HepG2 (cell line): Measurements from ENCODE around the gene CSNK1D. TPM values are rescaled to one million over a fixed set of nuclear protein-coding genes. Genes with fewer than 3 reads are reported as not detected.

ENCODE experiments used
- ARNT2 ChIP-seq: sonication (generic); formaldehyde crosslinking; IDR thresholded peaks from 2 replicates; pipeline ENCODE4 v1.8.0; 2022; ENCODE audit warnings: mild to moderate bottlenecking, low read depth, missing genetic modification reagents, moderate library complexity
- CHD2 ChIP-seq: IDR thresholded peaks from 2 replicates; pipeline ENCODE4 v1.6.1; 2011; ENCODE audit warnings: low read depth, low read length, improper control_type of control experiment
- GTF3A ChIP-seq: sonication (generic); formaldehyde crosslinking; conservative IDR thresholded peaks from 2 replicates; pipeline ENCODE4 v1.4.0; 2020; ENCODE audit warnings: mild to moderate bottlenecking, missing genetic modification reagents
- KAT7 ChIP-seq: IDR thresholded peaks from 2 replicates; pipeline ENCODE4 v1.6.1; 2018; ENCODE audit warnings: borderline replicate concordance, missing compliant biosample characterization
- MYC ChIP-seq: sonication (generic); formaldehyde crosslinking; IDR thresholded peaks from 2 replicates; pipeline ENCODE4 v1.9.0; 2021; ENCODE audit warnings: missing genetic modification reagents, borderline replicate concordance
- NKX3-1 ChIP-seq: sonication (generic); formaldehyde crosslinking; IDR thresholded peaks from 2 replicates; pipeline ENCODE4 v1.5.0; 2020; ENCODE audit warnings: missing genetic modification reagents
- PAWR ChIP-seq: sonication (generic); formaldehyde crosslinking; IDR thresholded peaks from 2 replicates; pipeline ENCODE4 v1.4.0; 2020; ENCODE audit warnings: missing genetic modification reagents, mild to moderate bottlenecking, borderline replicate concordance
- POLR2A ChIP-seq, 2 experiments: IDR thresholded peaks; 2 replicates each; pipeline ENCODE4 v1.6.1; 2011; ENCODE audit warnings: low read depth in 2 of 2, low read length in 2 of 2, mild to moderate bottlenecking in 1 of 2, moderate library complexity in 1 of 2; ENCODE audit not compliant: insufficient read depth in 1 of 2
- SNRNP70 ChIP-seq: fragments of 200-400 bp; formaldehyde crosslinking; IDR thresholded peaks from 2 replicates; pipeline ENCODE4 v1.6.1; 2017; ENCODE audit warnings: mild to moderate bottlenecking, low read depth, low read length, moderate library complexity
- SOX5 ChIP-seq: IDR thresholded peaks from 2 replicates; pipeline ENCODE4 v1.6.1; 2016; ENCODE audit warnings: borderline replicate concordance
- TCF7 ChIP-seq: sonication (generic); IDR thresholded peaks from 2 replicates; pipeline ENCODE4 v1.6.1; 2016; ENCODE audit warnings: antibody characterized with exemption, low read depth
- TEAD2 ChIP-seq: sonication (generic); formaldehyde crosslinking; IDR thresholded peaks from 2 replicates; pipeline ENCODE4 v1.9.0; 2021; ENCODE audit warnings: missing genetic modification reagents
- ZBTB34 ChIP-seq: sonication (generic); formaldehyde crosslinking; IDR thresholded peaks from 2 replicates; pipeline ENCODE4 v1.8.0; 2022; ENCODE audit warnings: mild to moderate bottlenecking, missing genetic modification reagents
- ZBTB42 ChIP-seq: sonication (generic); formaldehyde crosslinking; IDR thresholded peaks from 2 replicates; pipeline ENCODE4 v1.5.0; 2020; ENCODE audit warnings: mild to moderate bottlenecking, missing genetic modification reagents
- ZFP41 ChIP-seq: sonication (generic); formaldehyde crosslinking; IDR thresholded peaks from 2 replicates; pipeline ENCODE4 v1.4.0; 2020; ENCODE audit warnings: mild to moderate bottlenecking, missing genetic modification reagents, borderline replicate concordance
- ZFP82 ChIP-seq: sonication (generic); formaldehyde crosslinking; IDR thresholded peaks from 2 replicates; pipeline ENCODE4 v1.5.1; 2020; ENCODE audit warnings: mild to moderate bottlenecking, missing genetic modification reagents, borderline replicate concordance
- ZNF101 ChIP-seq: sonication (generic); formaldehyde crosslinking; IDR thresholded peaks from 2 replicates; pipeline ENCODE4 v1.4.0; 2020; ENCODE audit warnings: mild to moderate bottlenecking, low read depth, missing genetic modification reagents, borderline replicate concordance
- ZNF33A ChIP-seq: sonication (generic); formaldehyde crosslinking; IDR thresholded peaks from 2 replicates; pipeline ENCODE4 v1.5.1; 2020; ENCODE audit warnings: missing genetic modification reagents, mild to moderate bottlenecking, moderate library complexity, borderline replicate concordance
- ZNF350 ChIP-seq: sonication (generic); formaldehyde crosslinking; IDR thresholded peaks from 2 replicates; pipeline ENCODE4 v1.4.0; 2020; ENCODE audit warnings: mild to moderate bottlenecking, low read depth, missing genetic modification reagents, borderline replicate concordance
- ZNF598 ChIP-seq: sonication (generic); formaldehyde crosslinking; IDR thresholded peaks from 2 replicates; pipeline ENCODE4 v1.5.1; 2020; ENCODE audit warnings: mild to moderate bottlenecking, missing genetic modification reagents, borderline replicate concordance
- ZNF772 ChIP-seq: sonication (generic); formaldehyde crosslinking; IDR thresholded peaks from 2 replicates; pipeline ENCODE4 v1.5.0; 2020; ENCODE audit warnings: mild to moderate bottlenecking, missing genetic modification reagents
- ZNF773 ChIP-seq: sonication (generic); formaldehyde crosslinking; IDR thresholded peaks from 2 replicates; pipeline ENCODE4 v1.4.0; 2020; ENCODE audit warnings: missing genetic modification reagents, borderline replicate concordance
- ZSCAN29 ChIP-seq: sonication (generic); formaldehyde crosslinking; conservative IDR thresholded peaks from 2 replicates; pipeline ENCODE4 v1.4.0; 2020; ENCODE audit warnings: mild to moderate bottlenecking, missing genetic modification reagents
- polyA plus RNA-seq, 8 experiments: library from polyadenylated mRNA; depleted of rRNA in 3 of 8; stranded (reverse) in 7 of 8; unstranded in 1 of 8; fragments of >200 nt; fragmentation: Illumina TruSeq in 4 of 8; extraction: Trizol in 4 of 8; gene quantifications; 2 replicates each; pipeline versions ENCODE4 v1.2.1 to v1.2.3, GENCODE V29; 2011 to 2016; ENCODE audit warnings: low read depth in 4 of 8, missing spikeins in 1 of 8, mixed read lengths in 1 of 8; ENCODE audit not compliant: insufficient read depth in 1 of 8
- total RNA-seq, 5 experiments: library from RNA; depleted of rRNA; stranded (reverse); fragments of >200 nt; fragmentation: Illumina TruSeq; extraction: Trizol; gene quantifications; 2 replicates each; pipeline ENCODE4 v1.2.3, GENCODE V29; 2016; ENCODE audit warnings: low read depth in 1 of 5
- TF ChIP-seq, protein P1 (sequence below): sonication (generic); formaldehyde crosslinking; IDR thresholded peaks from 2 replicates; pipeline ENCODE4 v1.9.0; 2021; ENCODE audit warnings: missing genetic modification reagents, mild to moderate bottlenecking, borderline replicate concordance
- TF ChIP-seq, protein P2 (sequence below): IDR thresholded peaks from 2 replicates; pipeline ENCODE4 v1.6.1; 2016; ENCODE audit warnings: low read depth, control low read depth
- TF ChIP-seq, protein P3 (sequence below): sonication (generic); formaldehyde crosslinking; IDR thresholded peaks from 2 replicates; pipeline ENCODE4 v1.4.0; 2020; ENCODE audit warnings: missing genetic modification reagents

CSNK1D gene
- total and polyA plus RNA-seq, 2 of the 13 experiments (the other 11 are each of a cell fraction or from before 2014, with no cell fraction given) = 31.5 to 128 TPM

GRCh38 chr17:82239926-82240505 is 33.5 kb downstream of the CSNK1D start (continued):
- TF ChIP-seq ZNF772 (CRISPR knock-in tag) (no peak), MYC (CRISPR knock-in tag) (peak; percentile 61; the same call in 1 of the 2 replicates), GTF3A (CRISPR knock-in tag) (no peak; the same call in 1 of the 2 replicates), SNRNP70 (no peak), ZBTB34 (no peak; the same call in none of the 2 replicates), TEAD2 (CRISPR knock-in tag) (no peak), ZBTB42 (CRISPR knock-in tag) (no peak; the same call in 1 of the 2 replicates), KAT7 (CRISPR knock-in tag) (no peak), NKX3-1 (CRISPR knock-in tag) (no peak), POLR2A (IDR thresholded peaks at IDR 0.05; ENCODE audit: insufficient read depth in 1 of 2, low read depth in 2 of 2, low read length in 2 of 2) (peak in 1 of 2 experiments; percentile 16; a peak in 1 of 4 replicates), ZNF101 (CRISPR knock-in tag) (no peak), CHD2 (no peak), SOX5 (CRISPR knock-in tag) (no peak; the same call in 1 of the 2 replicates), ARNT2 (CRISPR knock-in tag) (peak; percentile 78), ZFP41 (no peak), ZNF350 (peak; percentile 67; the same call in 1 of the 2 replicates), ZNF598 (CRISPR knock-in tag) (0 out of 2 replicates have a peak, but pooled peaks have one; percentile 28), ZFP82 (CRISPR knock-in tag) (no peak), ZNF773 (CRISPR knock-in tag) (no peak; the same call in 1 of the 2 replicates), TCF7 (no peak), ZSCAN29 (CRISPR knock-in tag) (peak; percentile 67; the same call in 1 of the 2 replicates), ZNF33A (no peak), PAWR (CRISPR knock-in tag) (no peak)
- TF ChIP-seq, protein P1, sequence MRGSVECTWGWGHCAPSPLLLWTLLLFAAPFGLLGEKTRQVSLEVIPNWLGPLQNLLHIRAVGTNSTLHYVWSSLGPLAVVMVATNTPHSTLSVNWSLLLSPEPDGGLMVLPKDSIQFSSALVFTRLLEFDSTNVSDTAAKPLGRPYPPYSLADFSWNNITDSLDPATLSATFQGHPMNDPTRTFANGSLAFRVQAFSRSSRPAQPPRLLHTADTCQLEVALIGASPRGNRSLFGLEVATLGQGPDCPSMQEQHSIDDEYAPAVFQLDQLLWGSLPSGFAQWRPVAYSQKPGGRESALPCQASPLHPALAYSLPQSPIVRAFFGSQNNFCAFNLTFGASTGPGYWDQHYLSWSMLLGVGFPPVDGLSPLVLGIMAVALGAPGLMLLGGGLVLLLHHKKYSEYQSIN (CRISPR knock-in tag) = no peak
- TF ChIP-seq, protein P2, sequence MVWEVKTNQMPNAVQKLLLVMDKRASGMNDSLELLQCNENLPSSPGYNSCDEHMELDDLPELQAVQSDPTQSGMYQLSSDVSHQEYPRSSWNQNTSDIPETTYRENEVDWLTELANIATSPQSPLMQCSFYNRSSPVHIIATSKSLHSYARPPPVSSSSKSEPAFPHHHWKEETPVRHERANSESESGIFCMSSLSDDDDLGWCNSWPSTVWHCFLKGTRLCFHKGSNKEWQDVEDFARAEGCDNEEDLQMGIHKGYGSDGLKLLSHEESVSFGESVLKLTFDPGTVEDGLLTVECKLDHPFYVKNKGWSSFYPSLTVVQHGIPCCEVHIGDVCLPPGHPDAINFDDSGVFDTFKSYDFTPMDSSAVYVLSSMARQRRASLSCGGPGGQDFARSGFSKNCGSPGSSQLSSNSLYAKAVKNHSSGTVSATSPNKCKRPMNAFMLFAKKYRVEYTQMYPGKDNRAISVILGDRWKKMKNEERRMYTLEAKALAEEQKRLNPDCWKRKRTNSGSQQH (CRISPR knock-in tag) = 0 out of 2 replicates have a peak, but pooled peaks have one; percentile 23
- TF ChIP-seq, protein P3, sequence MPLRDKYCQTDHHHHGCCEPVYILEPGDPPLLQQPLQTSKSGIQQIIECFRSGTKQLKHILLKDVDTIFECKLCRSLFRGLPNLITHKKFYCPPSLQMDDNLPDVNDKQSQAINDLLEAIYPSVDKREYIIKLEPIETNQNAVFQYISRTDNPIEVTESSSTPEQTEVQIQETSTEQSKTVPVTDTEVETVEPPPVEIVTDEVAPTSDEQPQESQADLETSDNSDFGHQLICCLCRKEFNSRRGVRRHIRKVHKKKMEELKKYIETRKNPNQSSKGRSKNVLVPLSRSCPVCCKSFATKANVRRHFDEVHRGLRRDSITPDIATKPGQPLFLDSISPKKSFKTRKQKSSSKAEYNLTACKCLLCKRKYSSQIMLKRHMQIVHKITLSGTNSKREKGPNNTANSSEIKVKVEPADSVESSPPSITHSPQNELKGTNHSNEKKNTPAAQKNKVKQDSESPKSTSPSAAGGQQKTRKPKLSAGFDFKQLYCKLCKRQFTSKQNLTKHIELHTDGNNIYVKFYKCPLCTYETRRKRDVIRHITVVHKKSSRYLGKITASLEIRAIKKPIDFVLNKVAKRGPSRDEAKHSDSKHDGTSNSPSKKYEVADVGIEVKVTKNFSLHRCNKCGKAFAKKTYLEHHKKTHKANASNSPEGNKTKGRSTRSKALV (CRISPR knock-in tag) = no peak; the same call in 1 of the 2 replicates
